Measurements from ENCODE around the gene MCU. TPM values are rescaled to one million over a fixed set of nuclear protein-coding genes. Genes with fewer than 3 reads are reported as not detected.
"Not testable (repeated sequence)": the region's sequence is repeated elsewhere in the genome, so short reads cannot be mapped to it uniquely, and the experiment has no call there.

The MCU gene
- polyA plus RNA-seq, 2 donors, result 17.8 to 36.0 TPM

DNA sequence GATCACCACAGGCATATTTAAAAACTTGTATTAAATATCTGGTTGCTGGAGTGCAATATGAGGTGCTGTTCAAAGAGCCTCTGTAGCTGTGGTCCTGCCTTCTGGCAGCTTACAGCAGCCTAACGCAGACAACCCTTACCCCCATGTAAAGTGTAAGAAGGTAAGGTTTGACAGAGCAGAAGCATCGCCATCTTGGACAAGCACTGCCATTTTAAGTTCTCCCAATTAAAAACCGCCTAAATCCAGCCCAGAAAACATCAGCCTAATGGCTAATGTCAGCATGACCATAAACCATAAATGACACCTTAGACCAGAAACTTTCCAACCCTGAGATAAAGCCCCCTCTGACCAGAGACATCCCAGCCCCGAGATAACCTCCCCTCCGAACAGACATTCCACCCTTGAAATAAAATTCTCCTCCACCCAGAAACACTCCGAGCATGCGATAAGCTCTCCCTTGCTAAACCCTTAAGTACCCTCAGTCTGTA, 196.3 kb downstream of the MCU start:
- Histone ChIP-seq H3K4me3 (ENCODE audit: low read depth in 1 of 2, low read length in 2 of 2) (no peak overlapping the region), H3K27ac (ENCODE audit: low read depth in 2 of 2, low read length in 1 of 2) (no peak overlapping the region), H3K36me3 (ENCODE audit: control insufficient read depth in 2 of 2, insufficient read depth in 2 of 2, low read length in 1 of 2) (no peaks in the 10 kb centered on the region), H3K4me1 (ENCODE audit: control insufficient read depth in 2 of 2, insufficient read depth in 2 of 2, low read length in 1 of 2) (peaks cover 0 to 2% of the 10 kb centered on the region in 2 donors), H3K9me3 (ENCODE audit: control insufficient read depth in 2 of 2, insufficient read depth in 1 of 2, low read depth in 1 of 2, low read length in 1 of 2) (no peaks in the 10 kb centered on the region), H3K27me3 (ENCODE audit: control insufficient read depth in 1 of 2, insufficient read depth in 2 of 2, low read length in 2 of 2) (no peaks in the 10 kb centered on the region)
- 88 to 94% methylated on average over 7 of the region's 7 CpGs for WGBS, 2 donors

DNA sequence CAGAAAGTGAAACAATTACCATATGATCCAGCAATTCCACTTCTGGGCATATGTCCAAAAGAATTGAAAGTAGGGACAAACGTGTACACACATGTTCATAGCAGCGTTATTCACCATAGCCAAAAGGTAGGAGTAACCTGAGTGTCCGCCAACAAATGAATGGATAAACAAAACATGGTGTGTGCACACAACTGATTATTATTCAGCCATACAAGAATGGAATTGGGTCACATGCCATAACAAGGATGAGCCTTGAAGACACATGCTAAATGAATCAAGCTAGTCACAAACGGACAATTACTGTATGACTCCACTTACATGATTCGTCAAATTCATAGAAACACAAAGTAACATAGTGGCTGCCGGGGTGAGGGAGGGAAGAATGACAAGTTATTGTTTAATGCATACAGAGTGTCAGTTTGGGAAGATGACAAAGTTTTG, 197.5 kb downstream of the MCU start:
- no peak overlapping the region for H3K27ac ChIP-seq (ENCODE audit: low read depth in 2 of 2, low read length in 1 of 2)
- H3K9me3 ChIP-seq (ENCODE audit: control insufficient read depth in 2 of 2, insufficient read depth in 1 of 2, low read depth in 1 of 2, low read length in 1 of 2), result no peaks in the 10 kb centered on the region
- 35 to 46% methylated on average over 6 of the region's 6 CpGs for WGBS, 2 donors
- no peak overlapping the region for H3K4me3 ChIP-seq (ENCODE audit: low read depth in 1 of 2, low read length in 2 of 2)
- H3K27me3 ChIP-seq (ENCODE audit: control insufficient read depth in 1 of 2, insufficient read depth in 2 of 2, low read length in 2 of 2), result no peaks in the 10 kb centered on the region
- H3K4me1 ChIP-seq (ENCODE audit: control insufficient read depth in 2 of 2, insufficient read depth in 2 of 2, low read length in 1 of 2), result peaks cover 0 to 2% of the 10 kb centered on the region in 2 donors
- no peaks in the 10 kb centered on the region for H3K36me3 ChIP-seq (ENCODE audit: control insufficient read depth in 2 of 2, insufficient read depth in 2 of 2, low read length in 1 of 2)

DNA sequence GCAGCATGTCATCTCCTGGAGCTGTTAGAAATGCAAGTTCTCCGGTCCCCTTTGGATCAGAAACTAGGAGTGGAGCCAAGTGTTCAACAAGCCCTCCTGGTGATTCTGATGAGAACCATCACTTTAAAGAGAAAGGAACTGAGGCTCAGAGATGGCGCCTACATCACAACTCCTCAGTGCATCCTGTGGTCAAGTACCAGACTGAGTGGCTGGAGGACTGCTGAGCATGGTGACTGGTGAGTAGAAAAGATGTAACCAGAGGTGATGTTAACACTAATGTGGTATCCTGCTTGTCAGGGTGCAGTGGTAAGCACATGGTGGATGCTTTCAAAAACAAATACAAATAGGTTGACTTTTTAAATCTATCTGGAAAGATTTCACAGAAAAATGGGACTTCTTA, 198.1 kb downstream of the MCU start:
- 77 to 80% methylated on average over 2 of the region's 2 CpGs for WGBS, 2 donors
- Histone ChIP-seq H3K9me3 (ENCODE audit: control insufficient read depth in 2 of 2, insufficient read depth in 1 of 2, low read depth in 1 of 2, low read length in 1 of 2) (no peaks in the 10 kb centered on the region), H3K27me3 (ENCODE audit: control insufficient read depth in 1 of 2, insufficient read depth in 2 of 2, low read length in 2 of 2) (no peaks in the 10 kb centered on the region), H3K36me3 (ENCODE audit: control insufficient read depth in 2 of 2, insufficient read depth in 2 of 2, low read length in 1 of 2) (no peaks in the 10 kb centered on the region), H3K27ac (ENCODE audit: low read depth in 2 of 2, low read length in 1 of 2) (no peak overlapping the region), H3K4me1 (ENCODE audit: control insufficient read depth in 2 of 2, insufficient read depth in 2 of 2, low read length in 1 of 2) (peaks cover 0 to 2% of the 10 kb centered on the region in 2 donors), H3K4me3 (ENCODE audit: low read depth in 1 of 2, low read length in 2 of 2) (no peak overlapping the region)

DNA sequence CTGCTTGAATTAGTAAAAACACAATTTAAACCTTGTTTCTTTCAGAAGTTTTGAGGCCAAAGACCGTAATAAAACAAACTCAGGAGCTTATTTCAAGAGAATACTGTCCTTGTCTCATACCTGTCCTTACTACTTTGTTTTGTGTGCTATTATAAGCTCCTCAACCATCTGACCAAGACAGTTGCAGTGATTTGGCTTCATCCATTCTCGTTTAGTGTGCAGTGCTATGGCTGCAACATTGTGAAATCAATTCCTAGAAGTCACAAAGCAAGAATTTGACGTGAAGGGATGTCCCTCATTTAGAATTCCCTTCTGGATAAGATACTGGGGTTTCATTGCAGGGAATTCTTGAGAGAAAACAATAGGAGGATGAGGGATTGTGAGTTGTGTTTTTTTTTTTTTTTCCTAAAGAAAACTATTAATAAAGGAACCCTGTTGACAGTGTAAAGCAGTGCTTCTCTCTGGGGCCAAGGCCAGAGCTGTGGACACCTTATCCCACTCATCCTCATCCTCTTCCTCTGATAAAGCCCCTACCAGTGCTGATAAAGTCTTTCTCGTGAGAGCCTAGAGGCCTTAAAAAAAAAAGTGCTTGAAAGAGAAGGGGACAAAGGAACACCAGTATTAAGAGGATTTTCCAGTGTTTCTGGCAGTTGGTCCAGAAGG, 201.3 kb downstream of the MCU start, which contains the start of gene OIT3:
OIT3 (plus strand) TSS at position 604 of the 663 bp plus-strand sequence. CDS start 60 bp downstream, outside the sequence.
- 68 to 72% methylated on average over 4 of the region's 4 CpGs for WGBS, 2 donors
- Histone ChIP-seq H3K27me3 (ENCODE audit: control insufficient read depth in 1 of 2, insufficient read depth in 2 of 2, low read length in 2 of 2) (no peaks in the 10 kb centered on the region), H3K4me3 (ENCODE audit: low read depth in 1 of 2, low read length in 2 of 2) (no peak within 1 kb of the TSS), H3K36me3 (ENCODE audit: control insufficient read depth in 2 of 2, insufficient read depth in 2 of 2, low read length in 1 of 2) (no peaks in the 10 kb centered on the region), H3K9me3 (ENCODE audit: control insufficient read depth in 2 of 2, insufficient read depth in 1 of 2, low read depth in 1 of 2, low read length in 1 of 2) (no peaks in the 10 kb centered on the region), H3K4me1 (ENCODE audit: control insufficient read depth in 2 of 2, insufficient read depth in 2 of 2, low read length in 1 of 2) (no peaks in the 10 kb centered on the region), H3K27ac (ENCODE audit: low read depth in 2 of 2, low read length in 1 of 2) (no peak within 1 kb of the TSS)

DNA sequence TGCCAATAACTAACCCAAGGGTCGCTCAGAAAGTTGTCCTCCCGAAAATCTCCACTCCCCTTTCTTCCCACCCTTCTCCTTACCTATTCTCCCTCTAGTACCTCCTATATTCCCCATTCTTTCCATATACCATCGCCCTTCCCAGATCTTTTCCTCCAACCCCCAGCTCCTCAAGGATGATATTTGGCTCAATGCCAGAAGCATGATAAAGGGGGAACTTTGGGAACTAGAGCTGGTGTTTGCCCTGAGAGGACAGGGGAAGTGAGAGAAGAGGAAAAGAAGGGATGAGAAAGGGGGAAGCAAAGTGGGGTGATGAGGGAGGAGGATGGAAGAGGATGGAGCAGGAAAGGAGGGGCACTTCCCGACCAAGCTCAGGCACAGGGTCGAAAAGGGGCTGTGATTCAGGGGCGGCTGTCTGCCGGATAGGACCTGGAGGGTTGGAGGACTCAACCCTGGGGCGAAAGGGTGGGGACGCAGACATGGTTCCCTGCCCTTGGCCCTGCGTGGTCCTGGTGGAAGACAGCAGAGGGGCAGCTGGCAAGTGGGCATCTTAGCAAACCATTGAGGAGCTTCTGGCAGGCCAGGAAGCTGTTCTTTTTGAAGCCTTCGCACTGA, 203.4 kb downstream of the MCU start:
- Histone ChIP-seq H3K4me1 (ENCODE audit: control insufficient read depth in 2 of 2, insufficient read depth in 2 of 2, low read length in 1 of 2) (no peaks in the 10 kb centered on the region), H3K27me3 (ENCODE audit: control insufficient read depth in 1 of 2, insufficient read depth in 2 of 2, low read length in 2 of 2) (no peaks in the 10 kb centered on the region), H3K27ac (ENCODE audit: low read depth in 2 of 2, low read length in 1 of 2) (no peak overlapping the region), H3K36me3 (ENCODE audit: control insufficient read depth in 2 of 2, insufficient read depth in 2 of 2, low read length in 1 of 2) (no peaks in the 10 kb centered on the region), H3K9me3 (ENCODE audit: control insufficient read depth in 2 of 2, insufficient read depth in 1 of 2, low read depth in 1 of 2, low read length in 1 of 2) (no peaks in the 10 kb centered on the region), H3K4me3 (ENCODE audit: low read depth in 1 of 2, low read length in 2 of 2) (no peak overlapping the region)
- WGBS, 2 donors, result 71 to 77% methylated on average over 11 of the region's 11 CpGs

DNA sequence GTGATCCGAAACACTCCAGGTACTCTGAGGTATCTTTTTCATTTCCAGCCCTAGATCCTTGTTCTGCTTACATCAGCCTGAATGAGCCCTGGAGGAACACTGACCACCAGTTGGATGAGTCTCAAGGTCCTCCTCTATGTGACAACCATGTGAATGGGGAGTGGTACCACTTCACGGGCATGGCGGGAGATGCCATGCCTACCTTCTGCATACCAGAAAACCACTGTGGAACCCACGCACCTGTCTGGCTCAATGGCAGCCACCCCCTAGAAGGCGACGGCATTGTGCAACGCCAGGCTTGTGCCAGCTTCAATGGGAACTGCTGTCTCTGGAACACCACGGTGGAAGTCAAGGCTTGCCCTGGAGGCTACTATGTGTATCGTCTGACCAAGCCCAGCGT, 206.7 kb downstream of the MCU start:
- Histone ChIP-seq H3K36me3 (ENCODE audit: control insufficient read depth in 2 of 2, insufficient read depth in 2 of 2, low read length in 1 of 2) (no peaks in the 10 kb centered on the region), H3K27ac (ENCODE audit: low read depth in 2 of 2, low read length in 1 of 2) (no peak overlapping the region), H3K4me1 (ENCODE audit: control insufficient read depth in 2 of 2, insufficient read depth in 2 of 2, low read length in 1 of 2) (no peaks in the 10 kb centered on the region), H3K4me3 (ENCODE audit: low read depth in 1 of 2, low read length in 2 of 2) (no peak overlapping the region), H3K27me3 (ENCODE audit: control insufficient read depth in 1 of 2, insufficient read depth in 2 of 2, low read length in 2 of 2) (no peaks in the 10 kb centered on the region), H3K9me3 (ENCODE audit: control insufficient read depth in 2 of 2, insufficient read depth in 1 of 2, low read depth in 1 of 2, low read length in 1 of 2) (no peaks in the 10 kb centered on the region)
- 94 to 97% methylated on average over 10 of the region's 10 CpGs for WGBS, 2 donors

DNA sequence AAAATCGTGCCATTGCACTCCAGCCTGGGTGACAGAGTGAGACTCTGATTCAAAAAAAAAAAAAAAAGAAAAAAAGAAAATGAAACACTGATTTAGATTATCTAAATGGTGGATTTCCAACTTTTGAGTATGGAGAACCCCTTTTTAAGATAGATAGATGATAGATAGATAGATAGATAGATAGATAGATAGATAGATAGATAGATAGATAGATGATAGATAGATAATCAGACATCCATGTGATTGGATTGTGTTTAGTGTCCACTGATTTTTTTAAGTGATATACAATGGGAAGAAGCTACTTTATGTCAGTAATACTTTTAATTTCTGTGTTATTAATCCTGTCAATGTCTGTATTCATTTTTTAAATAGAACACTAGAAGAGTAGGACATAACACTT, 207.6 kb downstream of the MCU start:
- no peaks in the 10 kb centered on the region for H3K9me3 ChIP-seq (ENCODE audit: control insufficient read depth in 2 of 2, insufficient read depth in 1 of 2, low read depth in 1 of 2, low read length in 1 of 2)
- H3K36me3 ChIP-seq (ENCODE audit: control insufficient read depth in 2 of 2, insufficient read depth in 2 of 2, low read length in 1 of 2), result no peaks in the 10 kb centered on the region
- H3K4me3 ChIP-seq (ENCODE audit: low read depth in 1 of 2, low read length in 2 of 2), result no peak overlapping the region
- H3K27me3 ChIP-seq (ENCODE audit: control insufficient read depth in 1 of 2, insufficient read depth in 2 of 2, low read length in 2 of 2), result no peaks in the 10 kb centered on the region
- no peak overlapping the region for H3K27ac ChIP-seq (ENCODE audit: low read depth in 2 of 2, low read length in 1 of 2)
- no peaks in the 10 kb centered on the region for H3K4me1 ChIP-seq (ENCODE audit: control insufficient read depth in 2 of 2, insufficient read depth in 2 of 2, low read length in 1 of 2)
- WGBS, 2 donors, result 95 to 97% methylated on average over 1 of the region's 1 CpG

DNA sequence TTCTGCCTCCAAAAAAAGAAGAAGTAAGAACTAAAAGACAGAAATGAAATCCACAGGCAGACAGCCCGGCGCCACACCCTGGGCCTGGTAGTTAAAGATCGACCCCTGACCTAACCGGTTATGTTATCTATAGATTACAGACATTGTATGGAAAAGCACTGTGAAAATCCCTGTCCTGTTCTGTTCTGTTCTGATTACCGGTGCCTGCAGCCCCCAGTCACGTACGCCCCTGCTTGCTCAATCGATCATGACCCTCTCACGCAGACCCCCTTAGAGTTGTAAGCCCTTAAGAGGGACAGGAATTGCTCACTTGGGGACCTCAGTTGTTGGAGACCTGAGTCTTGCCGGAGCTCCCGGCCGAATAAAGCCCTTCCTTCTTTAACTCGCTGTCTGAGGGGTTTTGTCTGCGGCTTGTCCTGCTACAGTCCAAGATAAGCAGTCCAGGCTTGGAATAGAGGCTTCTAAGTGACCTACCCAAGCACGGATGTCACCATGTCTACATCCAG, 212.1 kb downstream of the MCU start:
- H3K27ac ChIP-seq (ENCODE audit: low read depth in 2 of 2, low read length in 1 of 2); H3K9me3 ChIP-seq (ENCODE audit: control insufficient read depth in 2 of 2, insufficient read depth in 1 of 2, low read depth in 1 of 2, low read length in 1 of 2); H3K36me3 ChIP-seq (ENCODE audit: control insufficient read depth in 2 of 2, insufficient read depth in 2 of 2, low read length in 1 of 2); H3K4me3 ChIP-seq (ENCODE audit: low read depth in 1 of 2, low read length in 2 of 2); H3K4me1 ChIP-seq (ENCODE audit: control insufficient read depth in 2 of 2, insufficient read depth in 2 of 2, low read length in 1 of 2); H3K27me3 ChIP-seq (ENCODE audit: control insufficient read depth in 1 of 2, insufficient read depth in 2 of 2, low read length in 2 of 2): not testable (repeated sequence)
- 91 to 93% methylated on average over 15 of the region's 15 CpGs for WGBS, 2 donors

DNA sequence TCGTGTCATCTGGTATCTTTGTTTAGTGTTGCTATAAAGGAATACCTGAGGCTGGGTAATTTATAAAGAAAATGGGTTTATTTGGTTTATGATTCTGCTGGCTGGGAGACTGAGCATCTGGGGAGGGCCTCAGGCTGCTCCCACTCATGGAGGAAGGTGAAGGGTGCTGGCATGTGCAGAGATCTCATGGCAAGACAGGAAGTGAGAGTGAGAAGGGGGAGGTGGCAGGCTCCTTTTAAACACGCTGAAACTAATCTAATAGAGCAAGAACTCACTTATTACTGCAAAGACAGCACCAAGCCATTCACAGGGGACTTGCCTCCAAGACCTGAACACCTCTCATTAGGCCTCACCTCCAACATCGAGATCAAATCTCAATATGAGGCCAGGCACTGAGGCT, 212.9 kb downstream of the MCU start:
- H3K4me3 ChIP-seq (ENCODE audit: low read depth in 1 of 2, low read length in 2 of 2), result no peak overlapping the region
- no peaks in the 10 kb centered on the region for H3K4me1 ChIP-seq (ENCODE audit: control insufficient read depth in 2 of 2, insufficient read depth in 2 of 2, low read length in 1 of 2)
- no peak overlapping the region for H3K27ac ChIP-seq (ENCODE audit: low read depth in 2 of 2, low read length in 1 of 2)
- WGBS, 2 donors, result 80 to 97% methylated on average over 3 of the region's 3 CpGs
- H3K9me3 ChIP-seq (ENCODE audit: control insufficient read depth in 2 of 2, insufficient read depth in 1 of 2, low read depth in 1 of 2, low read length in 1 of 2), result no peaks in the 10 kb centered on the region
- no peaks in the 10 kb centered on the region for H3K27me3 ChIP-seq (ENCODE audit: control insufficient read depth in 1 of 2, insufficient read depth in 2 of 2, low read length in 2 of 2)
- H3K36me3 ChIP-seq (ENCODE audit: control insufficient read depth in 2 of 2, insufficient read depth in 2 of 2, low read length in 1 of 2), result no peaks in the 10 kb centered on the region

Measured in esophagus (tissue), 2 donors.